ENCODE measurements around the gene ANKRD11. TPM values are rescaled to one million over a fixed set of nuclear protein-coding genes. Genes with fewer than 3 reads are reported as not detected.
"Not testable (repeated sequence)": the region's sequence is repeated elsewhere in the genome, so short reads cannot be mapped to it uniquely, and the experiment has no call there.

The ANKRD11 gene
- total RNA-seq, 1 donor from 2014 or later = 178 TPM

DNA sequence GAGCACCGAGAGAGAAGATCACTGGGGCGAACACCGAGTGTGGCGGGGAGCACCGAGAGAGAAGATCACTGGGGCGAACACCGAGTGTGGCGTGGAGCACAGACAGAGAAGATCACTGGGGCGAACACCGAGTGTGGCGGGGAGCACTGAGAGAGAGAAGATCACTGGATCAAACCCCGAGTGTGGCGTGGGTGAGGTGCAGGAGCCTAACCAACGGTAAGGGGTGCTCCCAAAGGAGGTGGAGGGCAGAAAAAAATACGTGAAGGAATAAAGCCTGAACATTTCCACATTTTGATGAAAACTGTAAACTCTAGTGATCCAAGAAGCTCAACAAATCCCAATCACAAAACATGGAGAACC is 100.2 kb downstream of the ANKRD11 start:
- not testable (repeated sequence) for DNase-seq (ENCODE audit: extremely low read depth, low read depth, low spot score)

DNA sequence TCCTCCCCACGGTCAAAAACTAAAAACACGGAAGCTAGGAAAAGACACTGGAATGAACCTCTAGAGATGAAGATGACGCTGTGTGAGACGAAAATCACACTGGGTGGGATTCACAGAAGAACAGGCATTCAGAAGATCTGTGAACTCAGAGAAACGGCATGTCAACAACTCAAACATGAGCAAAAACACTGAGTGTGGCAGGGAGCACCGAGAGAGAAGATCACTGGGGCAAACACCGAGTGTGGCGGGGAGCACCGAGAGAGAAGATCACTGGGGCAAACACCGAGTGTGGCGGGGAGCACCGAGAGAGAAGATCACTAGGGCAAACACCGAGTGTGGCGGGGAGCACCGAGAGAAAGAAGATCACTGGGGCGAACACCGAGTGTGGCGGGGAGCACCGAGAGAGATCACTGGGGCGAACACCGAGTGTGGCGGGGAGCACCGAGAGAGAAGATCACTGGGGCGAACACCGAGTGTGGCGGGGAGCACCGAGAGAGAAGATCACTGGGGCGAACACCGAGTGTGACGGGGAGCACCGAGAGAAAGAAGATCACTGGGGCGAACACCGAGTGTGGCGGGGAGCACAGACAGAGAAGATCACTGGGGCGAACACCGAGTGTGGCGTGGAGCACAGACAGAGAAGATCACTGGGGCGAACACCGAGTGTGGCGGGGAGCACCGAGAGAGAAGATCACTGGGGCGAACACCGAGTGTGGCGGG is 100.7 kb downstream of the ANKRD11 start:
- not testable (repeated sequence) for DNase-seq (ENCODE audit: extremely low read depth, low read depth, low spot score)

DNA sequence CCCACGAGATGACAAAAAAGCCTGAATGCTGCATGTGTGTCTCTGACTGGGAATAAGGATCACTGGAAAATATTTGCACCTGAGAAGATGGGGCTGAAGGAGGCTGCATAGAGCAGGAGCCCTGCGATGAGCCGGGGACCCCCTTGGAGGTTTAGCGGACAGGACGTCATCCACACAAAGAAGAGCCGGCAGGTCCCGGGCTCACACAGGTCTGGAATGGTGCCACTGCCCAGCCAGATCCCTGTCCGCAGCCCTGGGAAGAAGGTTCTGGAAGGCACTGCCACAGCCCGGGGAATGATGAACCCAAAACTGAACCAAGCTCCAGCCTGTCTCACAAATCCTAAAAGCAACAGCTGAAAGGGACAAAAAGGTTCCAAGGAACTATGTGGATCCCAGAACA is 101.8 kb downstream of the ANKRD11 start:
- DNase-seq (ENCODE audit: extremely low read depth, low read depth, low spot score) = no peak

DNA sequence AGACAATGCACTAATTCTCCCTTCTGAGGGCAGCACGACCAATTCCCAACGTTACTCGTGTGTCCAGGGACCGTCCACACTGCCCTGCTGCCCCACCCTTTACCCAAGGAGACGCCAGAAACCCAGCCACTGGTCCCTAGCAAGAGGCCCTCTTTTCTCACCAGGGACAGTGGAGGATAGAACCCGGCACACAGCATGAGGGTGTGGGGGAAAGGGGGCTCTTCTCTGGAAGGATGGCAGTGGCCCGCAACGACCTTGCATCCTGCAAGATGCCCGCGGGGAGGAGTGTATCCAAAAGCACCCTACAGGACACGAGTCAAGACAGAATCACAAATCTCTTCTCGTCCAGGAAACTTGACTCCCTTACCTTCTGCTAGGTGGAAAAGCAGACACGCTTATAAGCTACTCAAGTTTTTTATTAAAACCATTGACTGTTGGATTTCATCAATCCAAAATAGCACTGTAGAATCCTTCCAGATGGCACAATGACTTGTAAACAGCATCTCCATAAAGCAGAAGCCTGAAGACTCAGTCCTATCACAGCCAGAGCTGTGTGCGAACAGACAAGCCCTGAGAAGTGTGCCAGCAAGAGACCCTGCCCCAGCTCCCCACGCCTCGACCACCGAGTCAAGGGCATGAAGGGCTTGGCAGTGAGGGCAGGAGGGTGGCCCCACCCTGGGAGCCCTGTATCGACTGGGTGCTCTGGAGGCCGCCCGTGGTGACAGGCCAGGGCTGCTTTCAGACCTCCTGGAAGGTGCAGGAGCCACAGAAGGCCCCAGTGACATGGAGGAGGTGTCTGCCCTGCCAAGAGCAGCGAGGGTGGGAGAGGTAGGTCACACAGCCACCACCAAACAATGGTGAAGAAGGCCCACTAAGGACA is 103.8 kb downstream of the ANKRD11 start:
- no peak for DNase-seq (ENCODE audit: extremely low read depth, low read depth, low spot score)

- DNase-seq (ENCODE audit: extremely low read depth, low read depth, low spot score) = no peak
Measured at GRCh38 chr16:89385712-89386111, 104.6 kb downstream of the ANKRD11 start.

DNA sequence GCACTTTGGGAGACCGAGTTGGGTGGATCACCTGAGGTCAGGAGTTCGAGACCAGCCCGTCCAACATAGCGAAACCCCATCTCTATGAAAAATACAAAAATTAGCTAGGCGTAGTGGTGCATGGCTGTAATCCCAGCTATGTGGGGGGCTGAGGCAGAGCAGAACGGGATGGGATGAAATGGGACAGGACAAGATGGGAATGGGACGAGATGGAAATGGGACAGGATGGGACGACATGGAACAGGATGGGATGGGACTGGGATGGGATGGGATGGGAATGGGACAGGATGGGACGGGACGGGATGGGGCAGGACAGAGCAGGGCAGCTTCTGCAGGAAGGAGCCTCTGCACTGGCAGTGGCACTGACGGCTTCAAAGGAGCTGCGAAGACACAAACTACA is 106.1 kb downstream of the ANKRD11 start:
- DNase-seq (ENCODE audit: extremely low read depth, low read depth, low spot score) = no peak

GRCh38 chr16:89383095-89384003 is 107.0 kb downstream of the ANKRD11 start:
- no peak for DNase-seq (ENCODE audit: extremely low read depth, low read depth, low spot score)

- DNase-seq (ENCODE audit: extremely low read depth, low read depth, low spot score) = not testable (repeated sequence)
Measured at GRCh38 chr16:89382555-89382954, 107.8 kb downstream of the ANKRD11 start.

- no peak for DNase-seq (ENCODE audit: extremely low read depth, low read depth, low spot score)
Measured at GRCh38 chr16:89381788-89382187, 108.6 kb downstream of the ANKRD11 start.

- no peak for DNase-seq (ENCODE audit: extremely low read depth, low read depth, low spot score)
Measured at GRCh38 chr16:89380681-89381080, 109.7 kb downstream of the ANKRD11 start.

DNA sequence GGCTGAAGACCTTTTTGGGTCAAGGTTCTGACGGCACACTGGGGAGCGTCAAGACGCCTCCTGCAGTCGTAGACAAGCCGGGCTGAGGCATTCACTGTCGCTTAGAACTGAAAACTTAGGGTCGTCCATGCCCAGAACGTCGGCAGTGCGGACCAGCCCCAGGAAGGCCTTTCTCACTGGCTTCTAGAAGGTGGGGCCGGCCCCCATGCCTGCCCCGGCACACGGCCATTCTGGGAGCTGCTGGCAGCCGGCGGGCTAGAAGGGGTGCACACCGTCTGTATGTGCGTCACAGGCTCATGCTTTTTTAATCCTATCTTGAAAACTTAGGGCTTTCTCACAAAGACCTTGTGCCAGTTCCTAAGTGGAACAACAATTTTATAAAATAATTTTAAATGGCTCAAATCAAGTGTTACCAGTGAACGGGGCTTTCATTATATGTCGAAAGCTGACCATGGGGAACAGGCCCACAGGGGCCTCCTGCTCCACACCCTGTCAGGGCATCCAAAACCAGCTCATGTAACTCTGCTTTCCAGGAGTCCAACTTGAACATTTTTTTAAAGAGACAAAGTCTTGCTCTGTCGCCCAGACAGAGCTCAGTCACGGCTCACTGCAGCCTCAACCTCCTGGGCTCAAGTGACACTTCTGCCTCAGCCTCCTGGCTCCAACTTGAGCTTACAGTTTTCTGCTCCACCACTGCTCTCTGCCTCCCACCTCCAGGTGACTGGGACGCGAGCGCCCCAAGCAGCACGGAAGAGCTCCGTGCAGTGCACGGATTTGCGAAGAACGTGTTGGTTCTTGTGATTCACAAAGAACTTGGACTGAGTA is 111.2 kb downstream of the ANKRD11 start:
- DNase-seq (ENCODE audit: extremely low read depth, low read depth, low spot score) = no peak

GRCh38 chr16:89377453-89377848 is 112.9 kb downstream of the ANKRD11 start:
- no peak for DNase-seq (ENCODE audit: extremely low read depth, low read depth, low spot score)

DNA sequence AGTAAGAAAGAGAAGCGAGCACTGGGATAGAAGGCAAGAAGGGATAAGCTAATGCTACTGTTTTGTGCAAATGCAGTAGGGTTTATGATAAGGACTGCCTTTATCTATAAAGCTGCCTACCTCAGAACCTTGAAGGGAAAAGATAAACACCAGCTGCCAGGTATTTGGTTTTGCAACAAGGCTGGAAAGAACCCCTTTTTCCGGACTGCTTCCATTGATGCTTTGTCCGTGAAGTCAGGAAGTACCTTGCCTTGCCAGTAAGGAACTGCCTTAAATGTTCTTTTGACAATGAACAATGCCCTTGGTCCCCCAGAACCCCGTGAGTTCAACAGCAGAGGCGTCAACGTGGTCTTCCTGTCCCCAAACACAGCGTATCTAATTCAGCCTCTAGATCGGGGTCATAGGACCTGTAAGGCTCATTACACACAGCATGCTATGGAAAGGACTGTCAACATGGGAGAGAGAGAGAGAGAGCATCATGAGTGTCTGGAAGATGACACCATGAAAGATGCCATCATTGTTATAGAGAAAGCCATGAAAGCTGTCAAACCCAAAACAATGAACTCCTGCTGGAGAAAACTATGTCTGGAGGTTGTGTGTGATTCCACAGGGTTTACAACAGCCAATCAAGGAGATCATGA is 113.4 kb downstream of the ANKRD11 start:
- DNase-seq (ENCODE audit: extremely low read depth, low read depth, low spot score) = no peak

GRCh38 chr16:89375686-89376085 is 114.7 kb downstream of the ANKRD11 start:
- no peak for DNase-seq (ENCODE audit: extremely low read depth, low read depth, low spot score)

GRCh38 chr16:89375021-89375420 is 115.3 kb downstream of the ANKRD11 start:
- no peak for DNase-seq (ENCODE audit: extremely low read depth, low read depth, low spot score)

DNA sequence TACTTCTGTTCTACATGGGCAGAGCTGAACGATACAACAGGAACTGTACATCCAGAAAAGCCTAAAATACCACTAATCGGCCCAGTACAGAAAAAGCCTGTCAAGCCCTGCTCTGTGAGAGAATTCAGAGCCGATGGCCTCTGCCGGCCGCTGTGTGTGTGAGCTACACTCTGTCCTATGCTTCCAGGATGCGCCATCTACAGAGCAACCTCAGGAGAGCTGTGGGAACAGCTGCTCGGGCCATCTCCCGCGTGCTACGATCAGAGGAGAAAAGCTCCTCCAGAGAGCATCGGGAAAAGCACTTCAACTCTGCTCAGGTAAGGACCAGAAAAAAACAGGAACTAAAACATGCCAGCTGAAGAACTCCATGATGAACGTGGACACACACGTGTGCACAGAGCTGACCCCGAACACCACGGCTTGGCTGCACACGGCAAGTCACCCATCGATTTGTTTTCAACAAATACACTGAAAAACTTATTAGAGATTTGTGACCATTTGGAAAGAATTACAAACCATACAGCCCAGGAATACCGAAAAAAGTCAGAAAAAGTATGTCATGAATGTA is 115.9 kb downstream of the ANKRD11 start:
- DNase-seq (ENCODE audit: extremely low read depth, low read depth, low spot score) = no peak

DNA sequence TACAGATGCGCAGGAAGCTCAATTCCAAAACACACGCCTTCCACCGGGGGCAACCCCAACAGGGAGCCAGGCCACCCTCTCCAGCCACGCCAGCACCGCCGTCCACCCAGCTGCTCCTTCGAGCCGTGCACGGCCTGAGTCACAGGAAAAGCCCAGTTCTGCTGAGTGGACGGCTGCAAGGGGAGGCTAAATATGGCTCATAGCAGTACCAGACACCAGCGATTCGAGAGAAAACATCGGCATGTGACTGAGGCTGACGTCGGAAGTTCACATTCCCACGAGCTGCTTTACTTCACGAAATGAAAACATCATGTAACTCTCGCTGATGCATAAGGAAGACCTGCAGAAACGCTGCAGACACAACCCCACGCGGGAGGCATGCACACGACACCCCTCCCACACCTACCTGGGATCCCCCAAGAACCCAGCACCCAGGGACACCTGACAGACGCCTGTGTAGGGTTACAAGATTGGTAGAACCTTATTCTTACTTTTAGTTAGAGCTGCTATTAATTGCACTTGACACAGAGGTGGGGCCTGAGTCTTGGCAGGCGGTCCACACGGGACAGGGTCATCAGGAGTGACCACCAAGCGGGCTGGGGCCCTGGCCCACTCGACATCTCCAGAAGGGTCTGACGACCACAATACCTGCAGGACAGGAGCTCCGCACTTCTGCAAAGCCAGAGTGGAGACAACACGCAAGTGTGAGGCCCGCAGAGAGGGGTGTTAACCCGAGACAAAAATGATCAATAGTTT is 116.8 kb downstream of the ANKRD11 start:
- peak; percentile 79 for DNase-seq (ENCODE audit: extremely low read depth, low read depth, low spot score)

DNA sequence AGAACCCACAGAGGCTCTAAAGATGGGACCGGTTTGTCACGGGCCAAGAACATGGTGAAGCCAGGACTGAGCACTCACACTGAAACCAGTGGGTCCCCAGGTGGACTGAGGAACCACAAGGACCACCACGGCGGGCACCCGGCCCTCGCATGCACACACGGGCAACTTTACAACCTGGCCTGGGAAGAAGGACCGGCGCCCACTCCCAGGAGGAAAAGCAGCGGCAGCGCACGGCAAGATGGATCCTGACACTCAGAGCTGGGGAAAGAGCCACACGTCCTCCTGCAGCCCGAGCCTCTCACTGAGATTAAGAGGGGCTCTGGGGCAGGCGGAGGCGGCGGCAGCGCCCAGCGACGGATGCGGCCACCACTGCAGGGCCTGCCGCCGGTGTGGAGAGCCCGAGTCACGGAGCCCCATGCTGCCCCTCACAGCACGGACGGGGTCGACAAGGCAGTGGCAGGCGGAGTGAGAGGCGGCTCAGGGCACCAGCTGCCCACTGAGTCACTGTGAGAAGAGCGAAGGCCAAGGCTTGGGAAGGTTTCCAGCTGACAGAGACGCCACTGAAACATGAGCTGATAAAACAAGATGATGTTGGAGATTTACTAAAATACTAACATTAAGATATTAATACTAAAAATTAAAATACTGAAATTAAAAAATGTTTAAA is 118.3 kb downstream of the ANKRD11 start:
- no peak for DNase-seq (ENCODE audit: extremely low read depth, low read depth, low spot score)
